Right lobe of liver (tissue), 6 donors: ENCODE data around the gene RBP3. TPM values are rescaled to one million over a fixed set of nuclear protein-coding genes. Genes with fewer than 3 reads are reported as not detected.

Experiments
- ATAC-seq, 4 donors: fragments of 200-7000 bp; cut with Tn5 transposase; one replicate each; pipeline ENCODE4 v1.9.1; 2020; ENCODE audit warnings: mild to moderate bottlenecking in 4 of 4, moderate library complexity in 4 of 4
- DNase-seq, 3 donors: peaks; one replicate each; pipeline ENCODE4 v3.0.0-alpha.2; 2020
- H3K27ac ChIP-seq, 3 donors: fragments of 200-600 bp; one replicate each; pipeline ENCODE4 v1.8.0; 2022
- H3K27me3 ChIP-seq, 2 donors: fragments of 200-600 bp; one replicate each; pipeline ENCODE4 v1.8.0; 2022
- H3K36me3 ChIP-seq, 4 donors: fragments of 200-600 bp; sonication (generic) in 1 of 4; one replicate each; pipeline versions ENCODE4 v1.5.1 to v1.8.0; 2017 to 2022; ENCODE audit warnings: control low read depth in 1 of 4
- H3K4me1 ChIP-seq, 4 donors: fragments of 200-600 bp; sonication (generic) in 1 of 4; one replicate each; pipeline versions ENCODE4 v1.5.1 to v1.8.0; 2017 to 2022; ENCODE audit warnings: control low read depth in 1 of 4
- H3K4me3 ChIP-seq, 3 donors: fragments of 200-600 bp; one replicate each; pipeline ENCODE4 v1.8.0; 2022
- H3K9me3 ChIP-seq, 4 donors: fragments of 200-600 bp; sonication (generic) in 1 of 4; one replicate each; pipeline versions ENCODE4 v1.5.1 to v1.8.0; 2017 to 2022; ENCODE audit warnings: control low read depth in 1 of 4
- CTCF ChIP-seq, 4 donors: fragments of 200-600 bp in 3 of 4; fragments of 450-650 bp in 1 of 4; IDR thresholded peaks; one replicate each; pipeline versions ENCODE4 v1.5.1 to v1.8.0; 2016 to 2022; ENCODE audit warnings: antibody characterized with exemption in 4 of 4, mild to moderate bottlenecking in 2 of 4
- POLR2A ChIP-seq: fragments of 450-650 bp; IDR thresholded peaks from one replicate; pipeline ENCODE4 v1.6.1; 2017; ENCODE audit warnings: antibody characterized with exemption, mild to moderate bottlenecking
- WGBS: methylation state at CpG from one replicate; pipeline ENCODE4 v1.1.6; 2018; ENCODE audit warnings: low coverage, low lambda C conversion rate; ENCODE audit not compliant: insufficient coverage; ENCODE audit errors: missing lambda C conversion rate; 5-methylcytosine and 5-hydroxymethylcytosine counted together
- intact Hi-C, 2 donors: fragments of 100-400 bp; cut with DNase I; formaldehyde crosslinking; loops; one replicate each; pipeline versions ENCODE4 v1.11.2 to v1.14.1; 2022
- total RNA-seq, 6 experiments: library from RNA; depleted of rRNA in 2 of 6; stranded (reverse); fragments of >200 nt in 2 of 6; fragmentation: NEBNext Ultra II Directional in 3 of 6; extraction: Animal tissue kit (Norgen Biotek cat#: 25700) in 3 of 6; gene quantifications; one replicate each; pipeline versions ENCODE4 v1.1.0 to v1.2.4, GENCODE V29; 2016 to 2023
- donor health status: DM: no; HTN: yes; CAD: no.
- donor health status: DM: no; HTN: no; CAD: no.
- donor health status: DM: no; HTN: no; CAD: no.
- donor health status: DM: no; HTN: yes; CAD: no.
- donor health status: DM: no; HTN: yes; CAD: no.

Gene RBP3
- total RNA-seq, 6 experiments from 2014 or later, result not detected

GRCh38 chr10:47303105-47303504 is 45.1 kb upstream of the RBP3 start:
- Histone ChIP-seq H3K27ac (no peak overlapping the region), H3K9me3 (no peaks in the 10 kb centered on the region), H3K36me3 (no peaks in the 10 kb centered on the region), H3K4me1 (peaks cover 0 to 11% (median 0%) of the 10 kb centered on the region in 4 donors), H3K27me3 (peaks cover 0 to 7% of the 10 kb centered on the region in 2 donors), H3K4me3 (no peak overlapping the region)
- 80% methylated on average over 1 of the region's 7 CpGs for WGBS
- intact Hi-C loops, result no loop called here
- TF ChIP-seq CTCF (IDR thresholded peaks at IDR 0.05) (no peak), POLR2A (no peak)
- DNase-seq (no peak), ATAC-seq (no peak)

GRCh38 chr10:47303866-47304265 is 44.3 kb upstream of the RBP3 start:
- Histone ChIP-seq H3K4me1 (peaks cover 0 to 11% (median 0%) of the 10 kb centered on the region in 4 donors), H3K9me3 (no peaks in the 10 kb centered on the region), H3K27me3 (peaks cover 0 to 7% of the 10 kb centered on the region in 2 donors), H3K4me3 (no peak overlapping the region), H3K27ac (no peak overlapping the region), H3K36me3 (no peaks in the 10 kb centered on the region)
- DNase-seq, result peak in 1 of 3 donors; percentile 19
- intact Hi-C loops, result no loop called here
- no peak for ATAC-seq
- TF ChIP-seq CTCF (IDR thresholded peaks at IDR 0.05), result no peak
- TF ChIP-seq POLR2A, result no peak
- WGBS, result 74% methylated on average over 4 of the region's 6 CpGs

- H3K9me3 ChIP-seq, result no peaks in the 10 kb centered on the region
- DNase-seq (peak in 1 of 3 donors; percentile 20), ATAC-seq (no peak)
- H3K36me3 ChIP-seq, result no peaks in the 10 kb centered on the region
- H3K4me3 ChIP-seq, result no peak overlapping the region
- WGBS, result 30% methylated on average over 1 of the region's 2 CpGs
- intact Hi-C loops, result no loop called here
- no peaks in the 10 kb centered on the region for H3K27me3 ChIP-seq
- peaks cover 0 to 1% (median 0%) of the 10 kb centered on the region in 4 donors for H3K4me1 ChIP-seq
- TF ChIP-seq CTCF (IDR thresholded peaks at IDR 0.05) (no peak), POLR2A (no peak)
- no peak overlapping the region for H3K27ac ChIP-seq
Observed at GRCh38 chr10:47305566-47305965, 42.6 kb upstream of the RBP3 start.

- H3K27ac ChIP-seq, result no peak overlapping the region
- no peaks in the 10 kb centered on the region for H3K9me3 ChIP-seq
- H3K27me3 ChIP-seq, result no peaks in the 10 kb centered on the region
- intact Hi-C loops, result no loop called here
- ATAC-seq (no peak), DNase-seq (peak in 1 of 3 donors; percentile 11)
- no peak overlapping the region for H3K4me3 ChIP-seq
- no peak for TF ChIP-seq CTCF (IDR thresholded peaks at IDR 0.05)
- no peak for TF ChIP-seq POLR2A
- no peaks in the 10 kb centered on the region for H3K36me3 ChIP-seq
- 42% methylated on average over 7 of the region's 10 CpGs for WGBS
- H3K4me1 ChIP-seq, result no peaks in the 10 kb centered on the region
Observed at GRCh38 chr10:47306387-47307210, 41.6 kb upstream of the RBP3 start.
